ENCODE results near the gene ORM1. TPM values are rescaled to one million over a fixed set of nuclear protein-coding genes. Genes with fewer than 3 reads are reported as not detected.

ORM1 gene
- total RNA-seq, 1 experiment from 2014 or later: 4.4 TPM

DNA sequence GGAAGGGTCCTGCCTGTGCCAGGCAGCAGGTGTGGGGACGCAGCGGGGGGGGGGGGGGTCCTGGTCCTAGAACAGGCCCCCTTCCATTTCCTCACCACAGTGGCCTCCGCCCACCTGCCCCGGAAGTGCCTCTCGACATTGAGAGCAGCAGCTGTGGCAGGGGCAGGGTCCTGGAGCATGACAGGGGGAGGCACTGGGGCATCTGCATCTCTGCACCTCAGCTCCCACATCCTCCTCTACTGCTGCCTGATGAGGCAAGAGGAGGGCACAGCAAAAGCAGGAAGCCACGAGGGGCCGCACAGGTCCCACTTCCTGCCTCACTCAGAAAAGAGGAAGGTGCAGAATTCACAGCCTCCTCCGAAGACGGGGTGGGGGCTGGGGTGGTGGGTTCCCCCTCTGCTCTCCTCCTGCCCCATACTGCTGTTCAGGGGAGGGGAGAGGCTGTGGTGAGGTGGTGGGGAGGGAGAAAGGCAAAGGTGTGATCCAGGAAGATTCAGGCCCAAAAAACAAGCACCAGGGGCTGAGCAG lies 50.1 kb downstream of the ORM1 start:
- no peak overlapping the region for H3K23ac ChIP-seq (ENCODE audit: insufficient read length, low read depth, low read length)
- peaks cover 20 to 27% (median 23%) of the 10 kb centered on the region in 3 experiments for H3K36me3 Mint-ChIP-seq (ENCODE audit: insufficient read depth in 1 of 3, low read depth in 3 of 3)

More for the DNA sequence above, 50.1 kb downstream of the ORM1 start:
- Histone ChIP-seq H4K20me1 (ENCODE audit: control insufficient read depth, insufficient read depth, insufficient read length) (no peaks in the 10 kb centered on the region), H2BK20ac (ENCODE audit: low read depth, low read length, poor library complexity, severe bottlenecking) (no peak overlapping the region), H2AK5ac (ENCODE audit: insufficient read length, low read length) (no peak overlapping the region), H3K9ac (ENCODE audit: extremely low read depth, insufficient read length, low read length) (no peak overlapping the region), H2BK5ac (ENCODE audit: insufficient read length, low read length) (no peak overlapping the region), H3K56ac (ENCODE audit: insufficient read length, low read depth, low read length) (no peak overlapping the region), H3K27ac (ENCODE audit: insufficient read length, low read depth, low read length) (no peak overlapping the region), H4K8ac (replicated peaks; ENCODE audit: insufficient read length, low read depth, low read length) (no peak overlapping the region), H3K79me2 (ENCODE audit: insufficient read depth, low read length) (0 out of 2 replicates have a peak, but pooled peaks cover 3% of the 10 kb centered on the region), H3K14ac (ENCODE audit: insufficient read depth, low read length) (no peak overlapping the region), H3T11ph (ENCODE audit: low read length) (no peak overlapping the region), H4K91ac (ENCODE audit: insufficient read length, low read depth, low read length) (no peak overlapping the region), H2BK120ac (ENCODE audit: low read depth, low read length, poor library complexity, severe bottlenecking) (no peak overlapping the region), H3K18ac (ENCODE audit: insufficient read length, low read depth, low read length) (no peak overlapping the region), H2BK12ac (ENCODE audit: insufficient read length, low read depth, low read length) (no peak overlapping the region), H3K23me2 (ENCODE audit: insufficient read length, low read depth, low read length, poor library complexity, severe bottlenecking) (peaks cover 5% of the 10 kb centered on the region), H3K79me1 (ENCODE audit: insufficient read depth, low read depth, low read length, poor library complexity, severe bottlenecking) (no peaks in the 10 kb centered on the region), H2BK15ac (ENCODE audit: low read depth, low read length) (no peak overlapping the region), H3K4me1 (ENCODE audit: insufficient read depth, low read length) (peaks cover 13% of the 10 kb centered on the region), H3K4ac (ENCODE audit: low read depth, low read length) (no peak overlapping the region), H3K27me3 (ENCODE audit: insufficient read depth, low read length) (no peaks in the 10 kb centered on the region), H3K4me2 (ENCODE audit: insufficient read depth, insufficient read length, low read length) (no peak overlapping the region), H2AFZ (ENCODE audit: low read length) (no peak overlapping the region), H3K9me3 (ENCODE audit: control insufficient read depth, low read depth, low read length) (no peaks in the 10 kb centered on the region), H4K5ac (ENCODE audit: insufficient read length, low read depth, low read length) (no peak overlapping the region)
- no peak for DNase-seq
- no peak overlapping the region for H3K4me3 Mint-ChIP-seq
- H3K4me1 Mint-ChIP-seq: peaks cover 47 to 54% of the 10 kb centered on the region in 2 experiments
- no peaks in the 10 kb centered on the region for H3K27me3 Mint-ChIP-seq (ENCODE audit: low read depth)
- TF ChIP-seq, protein P1, sequence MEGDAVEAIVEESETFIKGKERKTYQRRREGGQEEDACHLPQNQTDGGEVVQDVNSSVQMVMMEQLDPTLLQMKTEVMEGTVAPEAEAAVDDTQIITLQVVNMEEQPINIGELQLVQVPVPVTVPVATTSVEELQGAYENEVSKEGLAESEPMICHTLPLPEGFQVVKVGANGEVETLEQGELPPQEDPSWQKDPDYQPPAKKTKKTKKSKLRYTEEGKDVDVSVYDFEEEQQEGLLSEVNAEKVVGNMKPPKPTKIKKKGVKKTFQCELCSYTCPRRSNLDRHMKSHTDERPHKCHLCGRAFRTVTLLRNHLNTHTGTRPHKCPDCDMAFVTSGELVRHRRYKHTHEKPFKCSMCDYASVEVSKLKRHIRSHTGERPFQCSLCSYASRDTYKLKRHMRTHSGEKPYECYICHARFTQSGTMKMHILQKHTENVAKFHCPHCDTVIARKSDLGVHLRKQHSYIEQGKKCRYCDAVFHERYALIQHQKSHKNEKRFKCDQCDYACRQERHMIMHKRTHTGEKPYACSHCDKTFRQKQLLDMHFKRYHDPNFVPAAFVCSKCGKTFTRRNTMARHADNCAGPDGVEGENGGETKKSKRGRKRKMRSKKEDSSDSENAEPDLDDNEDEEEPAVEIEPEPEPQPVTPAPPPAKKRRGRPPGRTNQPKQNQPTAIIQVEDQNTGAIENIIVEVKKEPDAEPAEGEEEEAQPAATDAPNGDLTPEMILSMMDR (conservative IDR thresholded peaks at IDR 0.05): no peak
- no peaks in the 10 kb centered on the region for H3K9me3 Mint-ChIP-seq
- WGBS (ENCODE audit: extremely low coverage, insufficient read length, low lambda C conversion rate): no CpG with 5 or more reads among the region's 9 CpGs
- peak overlapping the region in 1 of 3 experiments; percentile 33; a peak in 2 of 7 replicates for H3K27ac Mint-ChIP-seq
